BE2C (cell line): ENCODE results near the gene PHYHD1.

ENCODE experiments used
- DNase-seq: peaks from one replicate; pipeline ENCODE4 v3.0.0-alpha.2; 2020
- H3K27me3 ChIP-seq: fragments of 250-450 bp; sonication (Bioruptor Pico); 2 replicates; pipeline ENCODE4 v1.5.1; 2020; ENCODE audit warnings: mild to moderate bottlenecking
- H3K36me3 ChIP-seq: fragments of 250-450 bp; sonication (Bioruptor Pico); 2 replicates; pipeline ENCODE4 v1.5.1; 2020; ENCODE audit warnings: mild to moderate bottlenecking
- H3K4me1 ChIP-seq: fragments of 250-450 bp; sonication (Bioruptor Pico); 2 replicates; pipeline ENCODE4 v1.5.1; 2020
- H3K4me3 ChIP-seq: 2 replicates; pipeline ENCODE4 v1.5.1; 2011; ENCODE audit warnings: low read depth, low read length
- H3K9me3 ChIP-seq: fragments of 250-450 bp; sonication (Bioruptor Pico); 2 replicates; pipeline ENCODE4 v1.5.1; 2020
- CTCF ChIP-seq: IDR thresholded peaks from 2 replicates; pipeline ENCODE4 v1.5.1; 2012; ENCODE audit warnings: mild to moderate bottlenecking, low read depth, low read length

The PHYHD1 gene

GRCh38 chr9:128898382-128898781, 22.4 kb upstream of the PHYHD1 start:
- peaks cover 9% of the 10 kb centered on the region for H3K36me3 ChIP-seq
- no peak for TF ChIP-seq CTCF
- no peaks in the 10 kb centered on the region for H3K9me3 ChIP-seq
- no peak overlapping the region for H3K4me3 ChIP-seq
- no peaks in the 10 kb centered on the region for H3K4me1 ChIP-seq
- DNase-seq, result no peak
- H3K27me3 ChIP-seq, result no peaks in the 10 kb centered on the region

GRCh38 chr9:128898845-128899565, 21.8 kb upstream of the PHYHD1 start:
- no peaks in the 10 kb centered on the region for H3K4me1 ChIP-seq
- H3K36me3 ChIP-seq, result peaks cover 4% of the 10 kb centered on the region
- DNase-seq, result no peak
- H3K27me3 ChIP-seq, result no peaks in the 10 kb centered on the region
- no peaks in the 10 kb centered on the region for H3K9me3 ChIP-seq
- H3K4me3 ChIP-seq, result no peak overlapping the region
- no peak for TF ChIP-seq CTCF

- DNase-seq, result no peak
- H3K9me3 ChIP-seq, result no peaks in the 10 kb centered on the region
- H3K4me1 ChIP-seq, result no peaks in the 10 kb centered on the region
- peaks cover 3% of the 10 kb centered on the region for H3K36me3 ChIP-seq
- no peak for TF ChIP-seq CTCF
- no peaks in the 10 kb centered on the region for H3K27me3 ChIP-seq
- no peak overlapping the region for H3K4me3 ChIP-seq
Observed at GRCh38 chr9:128899566-128900322, 21.0 kb upstream of the PHYHD1 start.

- DNase-seq, result no peak
- no peak for TF ChIP-seq CTCF
- Histone ChIP-seq H3K9me3 (no peaks in the 10 kb centered on the region), H3K27me3 (no peaks in the 10 kb centered on the region), H3K36me3 (no peaks in the 10 kb centered on the region; the same call in none of the 2 replicates), H3K4me3 (no peak overlapping the region), H3K4me1 (no peaks in the 10 kb centered on the region)
Observed at GRCh38 chr9:128901379-128901778, 19.4 kb upstream of the PHYHD1 start.

- H3K4me3 ChIP-seq, result no peak overlapping the region
- H3K36me3 ChIP-seq, result no peaks in the 10 kb centered on the region; the same call in none of the 2 replicates
- no peak for DNase-seq
- H3K27me3 ChIP-seq, result no peaks in the 10 kb centered on the region
- no peaks in the 10 kb centered on the region for H3K9me3 ChIP-seq
- H3K4me1 ChIP-seq, result no peaks in the 10 kb centered on the region
- no peak for TF ChIP-seq CTCF
Observed at GRCh38 chr9:128901822-128902221, 19.0 kb upstream of the PHYHD1 start.
